ENCODE measurements around the gene CXorf38.

GRCh38 chrX:40644821-40645358 is 2.5 kb downstream of the CXorf38 start:
- no peak for TF ChIP-seq CTCF (IDR thresholded peaks at IDR 0.05)
- no peak for TF ChIP-seq EZH2 (IDR thresholded peaks at IDR 0.05; ENCODE audit: borderline replicate concordance, insufficient read depth, low read depth, low read length, poor library complexity, severe bottlenecking)

Data from B cell (primary cell).